ENCODE measurements around the gene FAM83E. TPM values are rescaled to one million over a fixed set of nuclear protein-coding genes. Genes with fewer than 3 reads are reported as not detected.

The FAM83E gene
- total and polyA plus RNA-seq, 2 experiments from 2014 or later, result 1.0 to 2.3 TPM

- Histone ChIP-seq H4K20me1 (replicated peaks; ENCODE audit: insufficient read depth) (no peaks in the 10 kb centered on the region), H3K27ac (ENCODE audit: low read depth) (no peak overlapping the region), H2AFZ (no peak overlapping the region), H3K4me3 (no peak overlapping the region), H3K79me2 (replicated peaks; ENCODE audit: insufficient read depth) (no peaks in the 10 kb centered on the region), H3K4me1 (ENCODE audit: insufficient read depth) (peaks cover 25% of the 10 kb centered on the region), H3K27me3 (ENCODE audit: insufficient read depth) (0 out of 2 replicates have a peak, but pooled peaks cover 7% of the 10 kb centered on the region), H3K36me3 (ENCODE audit: insufficient read depth) (no peaks in the 10 kb centered on the region), H3F3A (replicated peaks; ENCODE audit: low read depth) (peaks cover 24% of the 10 kb centered on the region), H3K4me2 (no peak overlapping the region), H3K9me2 (ENCODE audit: insufficient read depth) (no peaks in the 10 kb centered on the region)
- TF ChIP-seq CREB1 (CRISPR knock-in tag; IDR thresholded peaks at IDR 0.05; ENCODE audit: low read depth), result no peak
- TF ChIP-seq ETS1 (IDR thresholded peaks at IDR 0.05), result no peak
- no peak for TF ChIP-seq ZNF114 (CRISPR knock-in tag; IDR thresholded peaks at IDR 0.05)
- no peak for TF ChIP-seq ZNF331 (CRISPR knock-in tag; IDR thresholded peaks at IDR 0.05; ENCODE audit: low read depth)
- no peak for TF ChIP-seq POLR2AphosphoS5 (IDR thresholded peaks at IDR 0.05; ENCODE audit: low read depth)
- no peak for TF ChIP-seq CTCF (conservative IDR thresholded peaks at IDR 0.05; ENCODE audit: low read depth in 2 of 2)
- TF ChIP-seq EZH2phosphoT487 (IDR thresholded peaks at IDR 0.05; ENCODE audit: unreplicated experiment), result no peak
- no peak for TF ChIP-seq NANOG (IDR thresholded peaks at IDR 0.05; ENCODE audit: borderline replicate concordance)
- H3K9me3 Mint-ChIP-seq, result no peaks in the 10 kb centered on the region
- H3K4me1 Mint-ChIP-seq, result peaks cover 28% of the 10 kb centered on the region
- ATAC-seq, result no peak
- H3K36me3 Mint-ChIP-seq (ENCODE audit: low read depth), result peaks cover 36% of the 10 kb centered on the region
- peaks cover 24% of the 10 kb centered on the region for H3K27me3 Mint-ChIP-seq (ENCODE audit: insufficient read depth, low read depth, poor library complexity)
- H3K4me3 Mint-ChIP-seq, result no peak overlapping the region
- no peak for DNase-seq (ENCODE audit: low spot score)
- H3K27ac Mint-ChIP-seq, result no peak overlapping the region
Observed at GRCh38 chr19:48642862-48643261, 28.0 kb upstream of the FAM83E start.

- no peak for DNase-seq (ENCODE audit: low spot score)
- Histone ChIP-seq H3K9me2 (ENCODE audit: insufficient read depth) (no peaks in the 10 kb centered on the region), H3K27ac (ENCODE audit: low read depth) (no peak overlapping the region), H3F3A (replicated peaks; ENCODE audit: low read depth) (peaks cover 25% of the 10 kb centered on the region), H3K4me3 (no peak overlapping the region), H4K20me1 (replicated peaks; ENCODE audit: insufficient read depth) (no peaks in the 10 kb centered on the region), H3K36me3 (ENCODE audit: insufficient read depth) (no peaks in the 10 kb centered on the region), H3K4me1 (ENCODE audit: insufficient read depth) (peaks cover 25% of the 10 kb centered on the region), H3K27me3 (ENCODE audit: insufficient read depth) (peaks cover 8% of the 10 kb centered on the region; the same call in 1 of the 2 replicates), H3K4me2 (no peak overlapping the region), H2AFZ (no peak overlapping the region), H3K79me2 (replicated peaks; ENCODE audit: insufficient read depth) (no peaks in the 10 kb centered on the region)
- Mint-ChIP-seq H3K4me3 (no peak overlapping the region), H3K9me3 (no peaks in the 10 kb centered on the region), H3K36me3 (ENCODE audit: low read depth) (peaks cover 36% of the 10 kb centered on the region), H3K4me1 (peaks cover 24% of the 10 kb centered on the region), H3K27me3 (ENCODE audit: insufficient read depth, low read depth, poor library complexity) (peaks cover 21% of the 10 kb centered on the region), H3K27ac (peak overlapping the region; percentile 29; the same call in 1 of the 2 replicates)
- TF ChIP-seq EZH2phosphoT487 (IDR thresholded peaks at IDR 0.05; ENCODE audit: unreplicated experiment), result no peak
- TF ChIP-seq ETS1 (IDR thresholded peaks at IDR 0.05), result no peak
- TF ChIP-seq NANOG (IDR thresholded peaks at IDR 0.05; ENCODE audit: borderline replicate concordance), result no peak
- no peak for TF ChIP-seq ZNF331 (CRISPR knock-in tag; IDR thresholded peaks at IDR 0.05; ENCODE audit: low read depth)
- TF ChIP-seq POLR2AphosphoS5 (IDR thresholded peaks at IDR 0.05; ENCODE audit: low read depth), result no peak
- ATAC-seq, result no peak
Observed at GRCh38 chr19:48641850-48642249, 27.0 kb upstream of the FAM83E start.
